GM12873 (cell line): ENCODE data around the gene SETBP1.

Experiments used
- CTCF ChIP-seq: IDR thresholded peaks from 2 replicates; pipeline ENCODE4 v1.5.1; 2012; ENCODE audit warnings: low read depth, mild to moderate bottlenecking, moderate library complexity, low read length, control low read depth; ENCODE audit not compliant: insufficient read depth; ENCODE audit errors: missing control alignments

Gene SETBP1

DNA sequence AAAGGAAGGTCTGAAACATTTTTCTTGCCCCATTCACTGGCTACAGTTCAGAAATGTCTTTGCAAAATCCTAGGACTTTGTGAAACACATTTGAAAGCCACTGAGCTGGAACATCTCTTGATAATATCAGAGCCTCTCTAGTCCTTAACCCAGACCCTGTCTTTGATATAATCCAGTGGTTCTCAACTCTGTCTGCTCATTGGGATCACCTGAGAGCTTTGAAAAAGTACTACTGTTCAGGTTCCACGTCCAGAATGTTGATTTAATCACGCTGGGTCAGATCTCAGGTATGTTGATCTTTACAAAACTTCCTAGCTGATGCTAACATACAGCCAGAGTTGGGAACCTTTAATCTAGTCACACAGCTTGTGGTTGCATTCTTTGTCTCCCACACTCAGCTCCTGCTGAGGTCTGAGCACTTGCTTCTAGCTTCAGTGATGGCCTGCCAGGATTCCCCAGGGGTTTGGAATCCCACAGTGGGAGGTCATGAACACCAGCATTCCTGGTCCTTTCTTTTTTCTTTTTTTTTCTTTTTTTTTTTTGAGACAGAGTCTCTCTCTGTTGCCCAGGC, 262.7 kb downstream of the SETBP1 start:
- no peak for TF ChIP-seq CTCF

DNA sequence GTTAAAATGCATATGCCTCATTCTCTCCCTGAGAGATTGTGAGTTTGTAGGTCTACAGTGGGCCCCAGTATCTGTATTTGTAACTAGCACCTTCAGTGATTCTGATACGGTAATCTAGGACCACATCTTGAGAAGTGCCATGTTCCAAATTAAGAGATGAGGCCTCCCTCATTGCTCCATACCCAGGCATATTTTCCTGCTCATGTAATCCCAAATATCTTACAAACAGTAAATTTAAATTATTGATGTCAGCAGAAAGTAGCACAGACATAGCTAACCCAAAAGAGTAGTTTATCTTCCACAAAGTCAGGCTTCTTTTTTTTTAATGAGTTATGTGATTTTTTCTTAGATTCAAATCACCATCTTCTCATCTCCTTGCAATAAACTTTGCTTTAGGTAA, 263.8 kb downstream of the SETBP1 start:
- TF ChIP-seq CTCF = no peak

- no peak for TF ChIP-seq CTCF
Observed at GRCh38 chr18:44945888-44946401, 265.3 kb downstream of the SETBP1 start.

DNA sequence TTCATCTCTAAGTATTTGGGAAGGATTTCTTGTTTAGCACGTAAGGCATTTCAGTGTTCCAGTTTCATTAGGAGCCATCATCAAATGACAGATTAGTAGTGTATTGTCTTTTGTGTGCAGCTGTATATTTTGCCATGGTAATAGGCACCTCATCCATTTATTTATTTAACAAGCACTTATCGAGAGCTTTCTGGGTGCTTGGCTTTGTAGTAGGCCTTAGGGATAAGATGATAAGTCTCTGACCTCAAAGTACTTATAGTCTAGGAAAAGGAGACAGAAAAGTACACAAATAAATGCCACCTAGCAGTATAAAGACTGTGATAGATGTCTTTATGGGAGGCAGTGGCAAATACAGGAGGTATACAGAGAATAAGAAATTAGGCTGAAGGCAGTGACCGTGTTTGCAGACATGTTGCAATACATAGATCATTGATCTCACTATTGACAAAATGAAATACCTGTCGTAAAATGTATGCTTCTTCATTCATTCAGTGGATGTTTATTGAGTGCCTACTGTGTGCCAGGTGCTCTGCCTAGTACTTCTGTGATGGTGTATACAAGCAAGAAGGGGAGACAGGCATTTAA, 265.9 kb downstream of the SETBP1 start:
- no peak for TF ChIP-seq CTCF

- TF ChIP-seq CTCF = no peak
Observed at GRCh38 chr18:44949967-44950366, 269.3 kb downstream of the SETBP1 start.

DNA sequence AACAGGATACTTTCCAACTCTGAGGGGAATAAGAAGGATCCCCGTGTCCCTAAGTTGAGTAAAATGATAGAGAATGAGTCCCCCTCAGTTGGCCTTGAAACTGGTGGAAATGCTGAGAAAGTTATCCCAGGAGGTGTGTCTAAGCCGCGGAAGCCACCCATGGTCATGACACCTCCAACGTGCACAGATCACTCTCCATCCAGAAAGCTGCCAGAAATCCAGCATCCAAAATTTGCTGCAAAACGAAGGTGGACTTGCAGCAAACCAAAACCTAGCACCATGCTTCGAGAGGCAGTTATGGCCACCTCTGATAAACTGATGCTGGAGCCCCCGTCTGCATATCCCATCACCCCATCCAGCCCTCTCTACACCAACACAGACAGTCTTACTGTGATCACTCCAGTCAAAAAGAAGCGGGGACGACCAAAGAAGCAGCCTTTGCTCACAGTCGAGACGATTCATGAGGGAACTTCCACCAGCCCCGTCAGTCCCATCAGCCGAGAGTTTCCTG, 270.1 kb downstream of the SETBP1 start:
- TF ChIP-seq CTCF = no peak

DNA sequence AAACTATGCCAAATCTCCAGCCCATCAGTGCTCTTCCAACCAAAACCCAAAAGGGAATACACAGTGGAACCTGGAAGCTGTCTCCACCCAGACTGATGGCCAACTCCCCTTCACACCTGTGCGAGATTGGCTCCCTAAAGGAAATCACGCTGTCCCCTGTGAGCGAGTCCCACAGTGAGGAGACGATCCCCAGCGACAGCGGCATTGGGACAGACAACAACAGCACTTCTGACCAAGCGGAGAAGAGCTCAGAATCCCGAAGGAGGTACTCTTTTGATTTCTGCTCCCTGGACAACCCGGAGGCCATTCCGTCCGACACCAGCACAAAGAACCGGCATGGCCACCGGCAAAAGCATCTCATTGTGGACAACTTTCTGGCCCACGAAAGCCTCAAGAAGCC, 271.1 kb downstream of the SETBP1 start:
- no peak for TF ChIP-seq CTCF
